ENCODE data around the gene DMRT3.
"Not testable (repeated sequence)": the region's sequence is repeated elsewhere in the genome, so short reads cannot be mapped to it uniquely, and the experiment has no call there.

The DMRT3 gene

DNA sequence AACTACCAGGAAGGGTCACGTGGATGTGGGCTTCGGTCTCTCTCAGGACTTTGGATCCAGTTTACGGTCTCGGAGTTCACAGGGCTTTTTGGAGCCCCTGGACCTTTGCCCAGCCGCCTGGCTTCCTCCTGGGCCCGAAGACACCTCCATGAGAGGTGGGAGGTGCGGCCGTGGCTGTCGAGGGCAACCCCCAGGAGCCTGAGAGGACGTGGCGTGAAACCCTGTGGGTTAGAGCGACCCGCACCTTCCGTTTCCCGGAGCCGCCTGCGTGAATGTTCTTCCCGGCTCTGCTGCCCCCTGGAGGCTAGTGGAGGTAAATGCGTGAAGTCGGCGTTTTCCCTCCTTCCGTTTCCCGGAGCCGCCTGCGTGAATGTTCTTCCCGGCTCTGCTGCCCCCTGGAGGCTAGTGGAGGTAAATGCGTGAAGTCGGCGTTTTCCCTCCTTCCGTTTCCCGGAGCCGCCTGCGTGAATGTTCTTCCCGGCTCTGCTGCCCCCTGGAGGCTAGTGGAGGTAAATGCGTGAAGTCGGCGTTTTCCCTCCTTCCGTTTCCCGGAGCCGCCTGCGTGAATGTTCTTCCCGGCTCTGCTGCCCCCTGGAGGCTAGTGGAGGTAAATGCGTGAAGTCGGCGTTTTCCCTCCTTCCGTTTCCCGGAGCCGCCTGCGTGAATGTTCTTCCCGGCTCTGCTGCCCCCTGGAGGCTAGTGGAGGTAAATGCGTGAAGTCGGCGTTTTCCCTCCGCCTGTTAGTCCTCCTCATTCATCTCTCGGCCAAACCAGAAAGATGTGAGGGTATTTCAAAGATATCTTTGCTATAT is 22.1 kb downstream of the DMRT3 start:
- DNase-seq (ENCODE audit: low read depth), result not testable (repeated sequence)

DNA sequence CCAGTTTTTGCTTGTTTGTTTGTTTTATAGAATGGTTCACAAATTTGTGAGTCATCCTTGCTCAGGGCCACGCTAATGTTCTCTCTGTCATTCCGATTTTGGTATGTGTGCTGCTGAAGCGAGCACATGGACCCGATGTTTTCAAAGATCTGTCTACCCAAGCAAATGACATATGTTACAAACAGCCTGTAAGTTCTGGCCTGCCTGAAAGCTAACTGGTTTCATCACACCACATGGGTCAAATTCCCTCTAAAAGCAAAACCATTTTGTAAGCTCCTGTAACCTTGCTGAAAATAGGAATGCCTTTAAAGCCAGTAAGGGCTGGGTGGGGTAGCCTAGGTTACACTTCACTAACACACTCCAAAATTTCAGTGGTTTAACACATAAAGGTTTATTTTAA is 25.4 kb downstream of the DMRT3 start:
- no peak for DNase-seq (ENCODE audit: low read depth)

DNA sequence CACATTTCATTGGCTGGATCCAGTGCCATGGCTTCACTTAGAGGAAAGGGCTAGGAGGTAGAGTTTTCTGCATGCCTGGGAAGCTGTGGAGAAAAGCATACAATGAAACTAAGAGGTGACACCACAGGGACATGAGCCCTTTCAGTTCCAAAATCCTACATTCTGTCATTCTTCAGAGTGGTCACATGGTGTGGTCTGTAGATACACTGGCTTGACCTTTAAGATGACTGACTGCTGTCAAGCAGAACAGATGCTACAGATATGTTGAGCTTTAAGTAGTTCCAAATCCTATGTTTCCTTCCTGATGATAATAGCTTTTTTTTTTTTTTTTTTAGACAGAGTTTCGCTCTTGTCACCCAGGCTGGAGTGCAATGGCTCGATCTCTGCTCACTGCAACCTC is 26.2 kb downstream of the DMRT3 start:
- DNase-seq (ENCODE audit: low read depth), result no peak

DNA sequence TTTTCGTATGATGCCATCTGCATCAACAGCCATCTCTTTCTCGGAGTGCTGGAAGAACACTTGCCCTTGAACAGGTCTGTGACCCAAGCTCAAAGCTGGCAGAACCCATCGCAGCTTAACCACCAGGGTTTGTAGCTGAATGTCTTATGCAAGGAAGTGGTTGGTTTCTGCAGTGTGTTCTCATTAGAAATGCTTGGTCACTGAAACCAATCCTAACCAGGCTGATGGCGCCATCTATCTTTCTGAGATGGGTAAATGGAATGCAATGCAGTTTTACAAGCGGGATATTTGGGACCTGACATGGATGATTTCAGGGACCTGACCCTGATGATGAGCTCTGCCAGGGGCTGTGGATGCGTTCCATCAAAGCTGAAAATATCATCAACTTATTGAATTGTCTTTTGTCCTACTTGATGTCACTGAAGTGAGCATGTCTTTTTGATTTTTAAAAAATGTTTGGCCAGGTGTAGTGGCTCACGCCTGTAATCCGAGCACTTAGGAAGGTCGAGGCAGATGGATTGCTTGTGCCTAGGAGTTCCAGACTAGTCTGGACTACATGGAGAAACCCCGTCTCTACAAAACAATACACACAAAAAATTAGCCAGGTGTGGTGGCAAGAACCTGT is 28.7 kb downstream of the DMRT3 start:
- no peak for DNase-seq (ENCODE audit: low read depth)

DNA sequence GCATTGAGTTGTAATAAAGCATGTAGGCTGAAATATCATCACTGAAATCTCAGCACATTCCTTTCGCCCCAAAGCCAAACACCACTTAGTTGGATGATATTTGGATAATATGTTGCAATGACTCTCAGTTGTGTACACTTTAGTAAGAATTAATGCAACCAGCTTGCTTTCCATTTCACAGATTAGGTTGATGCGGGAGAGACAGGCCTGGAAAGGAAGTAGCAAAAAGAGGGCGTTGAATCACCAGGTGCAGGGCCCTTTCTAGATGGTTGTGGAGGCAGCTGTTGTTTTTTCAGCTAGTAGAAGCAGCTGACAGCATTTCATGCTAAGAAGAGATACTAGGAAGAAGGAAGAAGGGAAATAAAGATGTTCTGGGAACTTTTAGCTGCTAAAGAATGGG is 30.9 kb downstream of the DMRT3 start:
- no peak for DNase-seq (ENCODE audit: low read depth)

DNA sequence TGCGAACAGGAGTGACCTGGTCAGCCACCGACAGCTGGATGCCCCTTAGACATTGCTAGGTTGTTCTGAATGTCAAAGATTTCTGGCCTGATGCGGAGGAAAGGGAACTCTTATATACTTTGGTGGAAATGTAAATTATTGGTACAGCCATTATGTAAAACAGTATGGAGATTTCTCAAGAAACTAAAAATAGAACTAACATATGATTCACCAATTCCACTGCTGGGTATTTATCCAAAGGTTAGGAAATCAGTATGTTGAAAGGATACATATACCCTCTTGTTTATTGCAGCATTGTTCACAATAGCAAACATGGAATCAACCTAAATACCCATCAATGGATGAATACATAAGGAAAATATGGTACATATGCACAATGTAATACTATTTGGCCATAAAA is 31.8 kb downstream of the DMRT3 start:
- DNase-seq (ENCODE audit: low read depth), result no peak

DNA sequence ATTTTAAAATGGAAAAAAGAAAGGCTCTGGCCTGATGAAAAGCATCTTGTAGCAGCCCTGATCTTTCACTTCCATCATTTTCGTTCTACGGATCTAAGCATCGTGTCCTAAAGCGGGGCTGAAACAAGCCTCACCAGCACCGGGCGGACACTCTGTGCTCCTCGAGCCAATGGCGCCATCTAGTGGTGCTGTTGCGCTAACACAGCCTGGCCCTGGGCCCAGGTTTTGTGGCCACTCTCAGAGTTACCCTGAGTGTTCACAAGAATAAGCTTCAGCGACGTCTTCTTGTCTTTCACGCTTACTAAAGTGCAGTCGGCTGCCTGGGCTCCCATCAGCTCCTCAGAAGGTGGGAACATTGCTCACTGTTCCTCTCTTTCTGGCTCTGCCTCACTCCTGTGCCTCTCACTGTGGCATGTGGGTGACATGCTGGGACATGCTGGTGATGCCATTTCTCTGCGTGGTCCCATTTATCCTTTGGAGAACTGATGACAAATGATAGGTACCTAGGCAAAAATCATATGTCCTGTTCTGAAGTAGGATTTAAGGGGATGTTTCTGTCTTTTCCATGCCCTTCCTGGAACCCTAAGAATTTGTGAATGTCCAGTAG is 32.7 kb downstream of the DMRT3 start:
- no peak for DNase-seq (ENCODE audit: low read depth)

DNA sequence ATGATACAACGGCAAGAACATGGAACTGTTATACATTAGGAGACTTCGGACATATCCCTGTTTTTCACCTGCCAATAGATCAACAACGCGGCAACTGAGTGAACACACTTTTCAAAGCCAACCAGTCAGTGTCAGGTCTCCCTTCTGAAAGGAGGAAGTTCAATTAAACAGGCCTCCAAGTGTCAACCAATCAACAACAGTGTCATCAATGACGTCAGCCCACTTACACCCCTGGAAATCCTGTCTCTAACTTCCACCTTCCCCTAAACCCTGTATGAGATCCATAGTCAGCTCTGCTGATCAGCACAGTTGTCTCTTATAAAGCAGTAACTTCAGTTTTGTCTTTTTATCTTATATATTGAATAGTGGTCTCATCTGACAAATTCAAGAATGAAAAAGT is 36.6 kb downstream of the DMRT3 start:
- DNase-seq (ENCODE audit: low read depth), result no peak

DNA sequence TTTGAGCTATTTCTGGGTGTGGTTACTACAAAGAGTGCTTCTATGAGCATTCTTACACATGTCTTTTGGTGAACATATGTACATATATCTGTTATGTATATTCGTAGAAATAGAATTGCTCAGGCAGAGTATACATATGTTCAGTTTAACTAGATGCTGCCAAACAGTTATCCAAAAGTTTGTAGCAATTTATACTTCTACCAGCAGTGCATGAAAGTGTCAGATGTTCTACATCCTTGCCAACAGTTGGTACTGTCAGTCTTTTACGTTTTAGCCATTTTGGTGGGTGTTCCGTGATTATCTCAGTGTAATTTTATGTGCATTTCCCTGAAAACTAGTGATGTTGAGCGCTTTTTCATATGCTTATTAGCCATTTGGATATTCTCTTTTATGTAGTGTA is 37.8 kb downstream of the DMRT3 start:
- DNase-seq (ENCODE audit: low read depth), result no peak

DNA sequence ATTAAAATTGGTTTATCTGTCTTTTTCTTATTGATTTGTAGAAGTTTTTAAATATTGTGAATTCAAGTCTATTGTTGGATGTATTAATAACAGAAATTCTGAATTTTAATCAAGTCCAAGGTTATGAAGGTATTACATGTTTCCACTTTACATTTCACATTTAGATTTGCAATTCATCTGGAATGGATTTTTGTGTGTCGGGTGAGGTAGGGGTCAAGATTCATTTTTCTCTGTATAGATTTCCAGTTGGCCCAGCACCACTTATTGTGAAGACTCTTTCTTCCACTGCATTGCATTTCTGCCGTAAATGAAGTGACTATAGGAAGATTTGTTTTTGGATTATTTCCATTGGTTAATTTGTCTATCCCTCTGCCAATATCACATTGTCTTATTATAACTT is 38.2 kb downstream of the DMRT3 start:
- no peak for DNase-seq (ENCODE audit: low read depth)

DNA sequence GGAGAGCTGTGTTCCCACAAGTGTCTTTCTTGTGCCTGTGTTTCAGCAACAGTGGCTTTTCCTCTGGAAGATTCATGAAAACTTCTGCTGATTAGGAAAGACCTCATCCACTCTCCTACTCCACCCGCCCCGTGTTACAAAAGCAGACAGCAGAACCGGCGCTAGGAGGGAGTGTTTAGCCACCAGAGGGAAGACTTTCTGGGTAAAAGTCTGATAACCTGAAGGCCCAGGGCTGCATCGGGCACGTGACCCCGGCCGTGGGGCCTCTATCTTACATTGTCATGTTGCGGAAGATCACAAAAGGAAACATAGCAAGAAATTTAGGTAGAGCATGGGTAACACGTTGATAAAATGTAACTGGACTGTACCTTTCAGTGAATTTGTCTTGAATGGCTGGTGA is 41.7 kb downstream of the DMRT3 start:
- no peak for DNase-seq (ENCODE audit: low read depth)

DNA sequence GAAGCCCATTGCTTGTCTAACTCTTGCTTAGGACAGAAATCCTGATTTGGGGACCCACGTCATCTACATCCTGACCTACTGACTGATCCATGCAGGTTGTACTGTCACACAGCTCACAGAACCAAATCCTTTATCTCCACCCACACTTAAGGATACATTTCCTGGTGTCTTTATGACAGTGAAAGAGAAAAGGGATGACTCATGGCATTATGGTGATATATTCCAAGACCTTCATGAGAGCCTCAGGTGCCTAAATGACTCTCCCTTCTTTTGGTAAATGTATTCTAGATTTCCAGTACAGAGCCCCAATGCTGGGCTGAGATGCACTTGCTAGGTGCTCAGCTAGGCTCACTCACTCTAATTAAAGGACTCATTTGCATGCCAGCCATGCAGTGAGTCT is 47.7 kb downstream of the DMRT3 start:
- no peak for DNase-seq (ENCODE audit: low read depth)

DNA sequence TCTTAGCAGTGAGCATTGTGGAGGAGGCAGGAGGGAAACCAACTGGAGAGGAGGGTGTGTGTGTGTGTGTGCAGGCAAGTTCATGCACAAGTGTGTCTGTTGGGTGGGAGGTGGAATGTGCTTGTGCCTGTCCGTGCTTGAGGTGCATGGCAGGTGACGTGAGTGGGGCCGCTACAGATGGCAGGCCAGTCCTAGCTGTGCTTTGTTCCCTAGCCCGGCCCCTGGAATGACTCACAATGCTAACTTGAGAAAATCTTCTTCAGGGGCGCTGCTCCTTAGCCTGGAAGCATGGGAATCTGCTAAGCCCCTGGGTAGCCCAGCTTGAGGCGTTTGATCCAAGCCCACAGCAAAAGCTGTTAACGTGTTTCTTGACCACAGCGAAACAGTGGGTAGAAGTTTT is 48.7 kb downstream of the DMRT3 start:
- no peak for DNase-seq (ENCODE audit: low read depth)

DNA sequence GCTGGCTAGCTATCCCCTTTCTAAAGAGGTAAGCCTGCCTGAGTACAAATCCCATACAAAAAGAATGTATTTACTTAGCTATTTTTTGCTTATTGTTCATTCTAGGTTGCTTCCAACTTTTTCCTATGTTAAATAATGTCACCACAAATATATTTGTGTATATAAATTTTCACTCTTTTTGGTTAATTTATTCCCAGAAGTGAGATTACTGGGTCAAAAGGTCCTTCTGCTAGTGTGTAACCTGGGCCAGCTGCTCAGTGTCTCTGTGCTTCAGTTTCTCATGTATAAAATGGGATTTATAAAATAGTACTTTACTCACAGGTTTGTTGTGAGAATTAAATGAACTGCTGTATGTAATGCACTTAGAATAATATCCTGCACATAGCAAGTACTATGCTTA is 49.8 kb downstream of the DMRT3 start:
- no peak for DNase-seq (ENCODE audit: low read depth)

DNA sequence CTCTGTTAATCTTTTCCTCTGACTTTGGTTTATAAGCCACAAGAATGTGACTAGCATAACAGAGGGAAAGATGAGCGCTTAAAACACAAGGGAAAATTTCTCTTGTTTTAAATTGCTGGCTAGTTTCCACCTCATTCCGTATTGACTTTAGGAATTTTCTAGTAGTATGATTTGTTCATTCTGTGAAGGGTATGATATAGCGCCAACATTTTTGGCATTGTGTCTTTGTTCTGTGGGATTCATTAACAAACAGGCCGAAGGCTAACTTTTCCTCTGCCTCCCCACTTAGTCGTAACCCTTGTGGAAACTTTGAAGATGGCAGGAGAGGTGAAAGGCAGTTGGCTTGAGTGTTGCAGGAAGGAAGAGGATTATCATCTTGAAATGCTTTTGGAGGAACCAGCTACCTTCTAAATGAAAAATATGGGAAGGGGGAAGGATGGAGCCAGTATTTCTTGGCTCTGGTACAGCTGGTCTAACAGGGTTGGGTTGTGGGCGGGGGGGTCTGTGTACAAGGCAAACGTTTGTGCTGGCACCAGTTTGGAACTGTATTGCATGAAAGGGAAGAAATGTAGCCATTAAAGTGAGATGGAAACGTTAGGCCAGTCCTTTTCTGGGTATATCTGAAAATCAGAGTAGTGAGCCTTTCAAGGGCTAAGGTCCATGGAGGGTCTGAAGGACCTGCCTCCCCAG is 52.2 kb downstream of the DMRT3 start:
- no peak for DNase-seq (ENCODE audit: low read depth)

DNA sequence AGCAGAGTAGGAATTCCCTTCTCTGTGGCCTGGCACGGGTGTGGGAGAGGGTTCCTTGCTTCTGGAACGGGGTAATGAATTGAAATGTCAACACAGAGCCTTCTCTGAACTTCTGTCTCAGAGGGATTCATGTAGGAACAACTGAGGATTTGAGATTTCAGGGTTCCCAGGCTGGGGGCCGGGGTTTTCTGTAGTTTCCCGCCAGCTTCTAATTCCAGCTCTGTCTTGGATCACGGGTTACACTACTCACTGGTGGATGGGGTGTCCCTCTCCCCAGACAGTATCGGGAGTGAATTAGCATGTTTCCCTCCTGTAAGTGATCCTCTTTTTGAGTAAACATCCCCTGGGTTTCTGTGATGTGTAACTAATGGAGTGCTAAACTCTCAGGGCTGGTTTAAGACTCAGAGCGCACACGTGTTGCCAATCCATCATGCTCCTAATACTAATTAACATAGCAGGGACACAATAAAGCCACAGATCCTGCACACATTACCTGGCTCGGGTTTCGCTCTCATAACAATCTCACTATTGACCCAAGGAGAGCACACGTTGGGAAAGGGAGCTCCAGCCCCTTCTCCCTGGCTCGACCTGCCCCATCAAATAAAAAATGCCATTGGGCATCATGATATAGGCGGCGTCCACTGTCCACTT is 55.6 kb downstream of the DMRT3 start:
- DNase-seq (ENCODE audit: low read depth), result no peak

DNA sequence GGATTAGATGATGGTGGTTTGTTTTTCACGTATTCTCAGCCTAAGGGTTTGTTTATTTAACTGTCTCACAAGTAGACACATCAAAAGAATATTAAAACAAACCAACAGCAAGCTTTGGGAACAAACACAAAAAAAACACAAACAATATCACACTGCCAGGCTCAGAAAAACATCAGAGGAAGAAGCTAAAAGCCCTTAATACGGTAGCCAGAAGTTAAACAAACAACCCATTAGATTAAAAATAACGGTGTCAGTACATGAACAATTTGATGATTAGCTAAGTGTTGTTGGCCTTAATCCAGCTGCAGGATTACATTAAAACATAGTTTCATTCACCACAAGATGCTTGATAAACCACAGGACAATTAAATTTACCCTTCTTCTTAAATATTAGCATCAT is 57.8 kb downstream of the DMRT3 start:
- no peak for DNase-seq (ENCODE audit: low read depth)

DNA sequence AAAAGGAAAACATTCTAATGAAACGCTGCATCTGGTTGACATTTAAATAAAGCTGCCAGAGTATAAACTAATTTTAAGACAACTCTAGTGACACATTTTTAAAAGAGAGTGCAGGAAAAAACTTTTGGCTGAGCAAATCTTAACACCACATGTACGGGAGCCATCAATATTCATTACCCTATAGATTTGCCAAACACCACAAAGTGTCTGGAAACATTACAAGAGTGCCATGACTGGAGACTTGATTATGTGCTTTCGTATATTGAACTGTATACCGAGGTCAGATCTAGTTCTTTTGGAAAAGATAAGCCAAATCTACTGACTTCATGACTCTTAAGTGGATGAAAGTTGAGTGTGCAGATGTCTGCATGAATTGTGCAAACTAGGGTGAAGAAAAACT is 63.1 kb downstream of the DMRT3 start:
- DNase-seq (ENCODE audit: low read depth), result no peak
